PFSK-1 (cell line): Measurements from ENCODE around the gene SPARC.
A peak's percentile ranks its signal among the peaks of the same experiment; 100 is the strongest.

Experiments used
- FOXP2 ChIP-seq: optimal IDR thresholded peaks from 2 replicates; pipeline ENCODE3; 2011; ENCODE audit warnings: borderline replicate concordance, control low read depth, inconsistent platforms; ENCODE audit not compliant: insufficient read depth; ENCODE audit errors: extremely low read length, extremely low read depth
- POLR2AphosphoS5 ChIP-seq: IDR thresholded peaks from 2 replicates; pipeline ENCODE4 v1.6.1; 2012; ENCODE audit warnings: low read depth, mild to moderate bottlenecking, control low read depth, low read length, moderate library complexity
- REST ChIP-seq, 2 experiments: IDR thresholded peaks; 2 replicates each; pipeline versions ENCODE4 v1.6.1 to v1.8.0; 2011 to 2012; ENCODE audit warnings: low read depth in 2 of 2, low read length in 2 of 2, control low read depth in 1 of 2, inconsistent platforms in 1 of 2, mild to moderate bottlenecking in 1 of 2, moderate library complexity in 1 of 2; ENCODE audit not compliant: insufficient read depth in 1 of 2
- SIN3A ChIP-seq: IDR thresholded peaks from 2 replicates; pipeline ENCODE4 v1.6.1; 2012; ENCODE audit warnings: mild to moderate bottlenecking, low read length, moderate library complexity, borderline replicate concordance; ENCODE audit not compliant: insufficient read depth
- TAF1 ChIP-seq: IDR thresholded peaks from 2 replicates; pipeline ENCODE4 v1.6.1; 2012; ENCODE audit warnings: low read length, control low read depth, borderline replicate concordance; ENCODE audit not compliant: insufficient read depth

SPARC gene

GRCh38 chr5:151664694-151665585 lies 21.8 kb downstream of the SPARC start:
- no peak for TF ChIP-seq TAF1
- TF ChIP-seq REST (IDR thresholded peaks at IDR 0.05; ENCODE audit: insufficient read depth in 1 of 2, low read depth in 2 of 2, low read length in 2 of 2): no peak
- TF ChIP-seq POLR2AphosphoS5: no peak
- TF ChIP-seq FOXP2: no peak
- TF ChIP-seq SIN3A: no peak

GRCh38 chr5:151663617-151664293 lies 23.0 kb downstream of the SPARC start:
- TF ChIP-seq POLR2AphosphoS5: no peak
- peak; percentile 52 for TF ChIP-seq FOXP2

GRCh38 chr5:151662805-151663204 lies 23.9 kb downstream of the SPARC start:
- TF ChIP-seq FOXP2 (no peak), REST (IDR thresholded peaks at IDR 0.05; ENCODE audit: insufficient read depth in 1 of 2, low read depth in 2 of 2, low read length in 2 of 2) (no peak), TAF1 (no peak), SIN3A (no peak), POLR2AphosphoS5 (no peak)

GRCh38 chr5:151661968-151662732 lies 24.6 kb downstream of the SPARC start:
- TF ChIP-seq POLR2AphosphoS5: no peak
- TF ChIP-seq SIN3A: no peak
- no peak for TF ChIP-seq REST (IDR thresholded peaks at IDR 0.05; ENCODE audit: insufficient read depth in 1 of 2, low read depth in 2 of 2, low read length in 2 of 2)
- TF ChIP-seq FOXP2: no peak
- TF ChIP-seq TAF1: no peak

- no peak for TF ChIP-seq REST (IDR thresholded peaks at IDR 0.05; ENCODE audit: insufficient read depth in 1 of 2, low read depth in 2 of 2, low read length in 2 of 2)
- no peak for TF ChIP-seq TAF1
- no peak for TF ChIP-seq POLR2AphosphoS5
- TF ChIP-seq FOXP2: no peak
- no peak for TF ChIP-seq SIN3A
Measured at GRCh38 chr5:151660616-151661495, 25.9 kb downstream of the SPARC start.
